Measurements from ENCODE around the gene ACBD6.
A peak's percentile ranks its signal among the peaks of the same experiment; 100 is the strongest.

The ACBD6 gene

DNA sequence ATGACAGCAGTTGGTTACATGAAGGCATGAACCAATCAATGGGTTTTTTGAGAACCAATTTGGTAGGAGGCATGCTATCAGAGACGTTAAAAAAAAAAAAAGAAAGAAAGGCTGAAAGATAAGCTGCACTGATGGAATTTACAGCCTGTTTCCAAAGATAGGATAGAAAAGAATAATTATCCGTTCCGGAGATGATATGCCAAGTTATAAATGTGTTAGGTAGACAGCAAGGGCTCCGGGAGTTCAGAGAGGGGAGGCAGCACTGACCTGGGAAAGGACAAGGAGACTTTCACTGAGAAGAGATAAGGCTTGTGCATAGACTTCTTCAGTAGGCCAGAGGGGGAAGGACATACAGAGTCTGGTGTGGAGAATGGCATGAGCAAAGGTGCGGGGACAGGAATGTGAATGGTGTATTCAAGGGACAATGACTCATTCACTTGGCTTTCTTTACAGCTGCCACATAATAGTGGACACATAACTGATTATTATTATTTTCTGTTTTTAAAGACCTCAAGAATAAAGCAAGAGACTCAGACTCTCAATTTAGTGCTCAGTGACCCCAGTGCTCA is 24.8 kb upstream of the ACBD6 start:
- Histone ChIP-seq H3K4me3 (no peak overlapping the region), H3K27ac (no peak overlapping the region)

DNA sequence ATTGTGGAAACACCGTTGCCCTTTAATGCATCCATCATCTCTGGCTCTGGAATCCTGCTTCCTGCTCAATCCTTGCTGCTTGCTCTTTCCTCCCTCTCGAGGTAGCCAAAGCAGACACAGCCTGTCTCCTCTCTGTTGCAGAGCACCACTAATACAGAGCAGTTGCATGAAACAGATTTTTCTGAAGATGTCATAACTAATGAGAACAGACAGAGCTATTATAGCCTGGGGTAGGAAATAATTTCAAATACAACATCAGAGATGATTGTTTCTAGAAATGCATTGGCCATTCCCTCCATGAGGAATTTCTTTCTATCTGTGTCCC is 23.3 kb upstream of the ACBD6 start:
- Histone ChIP-seq H3K4me3 (no peak overlapping the region), H3K27ac (no peak overlapping the region)

DNA sequence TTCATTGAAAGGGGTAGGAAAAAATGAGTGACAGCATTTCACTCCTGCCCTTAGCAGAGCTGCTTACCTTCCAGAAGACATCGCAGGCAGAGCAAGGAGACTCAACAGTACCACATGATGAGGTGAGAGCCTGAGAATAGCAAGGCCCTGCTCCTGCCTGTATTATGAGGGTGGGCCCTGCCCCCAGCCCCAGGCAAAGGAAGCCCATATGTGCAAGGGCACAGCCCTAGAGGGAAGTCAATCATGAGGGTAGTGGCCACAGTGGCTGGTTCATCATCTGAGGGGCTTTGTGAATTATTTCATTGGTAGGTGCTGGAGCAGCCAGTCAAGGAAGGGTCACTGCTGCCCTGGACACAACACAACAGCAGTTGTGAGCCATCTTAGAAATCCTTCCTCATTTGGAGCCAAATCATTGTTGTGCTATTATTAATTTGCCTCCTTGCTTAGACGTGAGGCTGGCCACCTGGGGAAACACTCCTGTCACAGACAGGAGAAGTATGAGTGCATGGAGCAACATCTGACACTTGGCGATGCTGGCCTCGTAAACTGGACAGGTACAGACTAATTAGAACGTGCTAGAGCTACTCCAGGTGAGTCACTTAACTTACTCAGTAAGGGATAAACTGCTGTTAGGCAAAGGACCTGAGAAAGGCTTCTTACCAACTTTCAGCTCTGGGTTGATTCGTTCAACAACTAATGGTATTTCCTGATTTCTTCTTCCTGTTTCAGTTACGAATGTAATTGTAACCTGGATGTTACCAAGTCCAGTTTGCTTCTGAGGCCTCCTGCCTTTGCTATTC is 22.7 kb upstream of the ACBD6 start:
- Histone ChIP-seq H3K27ac (no peak overlapping the region), H3K4me3 (no peak overlapping the region)

DNA sequence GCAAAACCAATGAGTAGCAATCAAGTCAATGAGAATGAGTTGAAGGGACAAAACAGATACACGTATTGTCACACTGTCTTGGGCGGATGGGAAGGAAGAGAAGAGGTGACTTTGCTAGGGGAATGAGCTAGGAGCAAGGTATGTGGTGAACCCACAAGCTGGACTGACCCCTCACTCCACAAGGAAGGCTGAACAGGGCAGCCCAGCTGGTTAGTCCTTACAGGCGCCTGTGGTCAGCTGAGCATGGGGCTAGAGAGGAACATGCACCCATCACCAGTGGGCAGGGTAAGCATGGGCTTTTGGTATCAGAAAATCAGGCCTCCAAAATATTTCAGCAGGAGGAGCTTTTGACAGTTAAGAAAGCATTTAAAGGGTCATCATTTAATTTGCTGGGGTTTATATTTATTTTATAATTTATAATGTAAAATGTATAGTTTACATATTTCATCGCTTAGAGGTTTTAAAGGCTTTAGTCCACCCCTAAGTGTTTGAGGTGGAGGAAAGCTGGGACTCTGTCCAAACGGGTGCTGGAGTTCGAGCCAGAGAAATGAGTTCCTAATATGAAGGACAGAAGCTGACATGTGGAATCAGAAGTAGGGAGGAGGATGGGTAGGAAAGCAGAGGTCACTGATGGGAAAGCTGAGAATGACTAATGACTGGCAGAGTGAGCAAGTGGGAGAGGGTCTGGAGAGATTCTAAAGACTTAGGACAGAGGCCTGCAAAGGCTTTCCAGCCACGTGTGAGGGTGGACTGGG is 22.0 kb upstream of the ACBD6 start:
- no peak overlapping the region for H3K27ac ChIP-seq
- no peak overlapping the region for H3K4me3 ChIP-seq

DNA sequence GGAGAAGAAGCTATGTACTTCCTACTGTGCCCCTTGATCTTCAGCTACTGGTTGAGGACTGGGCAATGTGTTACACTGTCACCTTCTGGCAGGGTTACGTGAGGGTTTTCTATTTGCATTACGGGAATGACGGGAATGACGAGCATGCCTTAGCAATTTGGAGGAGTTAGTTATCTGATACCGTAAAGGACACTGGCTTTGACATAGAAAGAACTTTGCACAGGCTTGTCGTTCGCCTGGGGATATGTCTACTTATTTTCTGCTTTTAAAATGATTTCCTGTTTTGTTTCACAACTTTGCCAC is 19.8 kb upstream of the ACBD6 start:
- H3K27ac ChIP-seq: no peak overlapping the region
- H3K4me3 ChIP-seq: no peak overlapping the region

DNA sequence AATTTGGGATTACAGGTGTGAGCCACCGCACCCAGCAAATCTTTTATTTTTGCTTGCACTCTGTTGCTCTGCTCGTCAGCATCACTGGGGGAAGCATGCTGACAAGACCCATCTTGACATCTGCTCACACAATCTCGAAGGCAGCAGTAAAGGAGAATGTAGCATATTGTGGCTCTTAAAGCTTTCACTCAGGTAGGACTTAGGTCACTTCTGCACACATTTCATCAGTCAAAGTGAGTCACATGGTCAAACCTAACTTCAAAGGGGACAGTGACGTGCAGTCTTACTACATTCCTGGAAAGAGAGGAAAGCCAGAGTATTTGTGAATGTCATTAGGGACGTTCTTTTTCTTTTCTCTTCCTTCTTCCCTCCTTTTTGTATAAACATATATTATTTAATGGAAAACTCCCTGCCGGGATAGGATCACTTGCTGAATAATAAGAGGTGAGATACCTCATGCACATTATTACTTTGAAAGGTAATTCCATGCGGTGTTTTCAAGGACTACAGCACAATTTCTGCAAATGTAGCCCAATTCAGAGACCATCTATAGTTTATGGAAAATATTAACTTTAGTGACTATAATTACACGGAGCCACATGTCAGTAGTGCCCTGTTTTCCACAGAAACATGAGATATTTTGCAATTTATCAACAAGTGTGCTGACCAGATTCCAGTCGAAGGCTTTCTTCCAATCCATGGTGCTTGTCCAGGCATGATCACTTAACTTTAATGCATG is 19.3 kb upstream of the ACBD6 start:
- Histone ChIP-seq H3K27ac (no peak overlapping the region), H3K4me3 (no peak overlapping the region)

DNA sequence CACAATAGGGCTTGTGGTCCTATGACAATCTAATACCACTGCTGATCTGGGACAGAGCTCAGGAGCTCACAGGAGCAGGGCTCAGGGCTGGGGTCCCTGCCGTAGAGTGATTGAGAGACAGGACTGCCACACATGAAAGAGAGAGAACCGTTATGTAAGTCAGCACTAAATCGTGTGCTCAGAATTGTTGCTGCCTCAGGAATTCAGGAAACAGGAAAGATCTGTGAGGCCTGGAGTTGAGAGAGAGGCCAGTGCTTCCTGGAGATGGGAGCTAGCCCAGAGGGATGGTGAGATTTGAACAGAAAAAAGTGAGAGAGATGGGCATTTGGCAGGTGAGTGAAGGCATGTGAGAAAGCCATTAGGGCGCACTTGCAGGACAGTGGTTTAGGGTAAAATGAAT is 17.5 kb upstream of the ACBD6 start:
- Histone ChIP-seq H3K4me3 (no peak overlapping the region), H3K27ac (no peak overlapping the region)

DNA sequence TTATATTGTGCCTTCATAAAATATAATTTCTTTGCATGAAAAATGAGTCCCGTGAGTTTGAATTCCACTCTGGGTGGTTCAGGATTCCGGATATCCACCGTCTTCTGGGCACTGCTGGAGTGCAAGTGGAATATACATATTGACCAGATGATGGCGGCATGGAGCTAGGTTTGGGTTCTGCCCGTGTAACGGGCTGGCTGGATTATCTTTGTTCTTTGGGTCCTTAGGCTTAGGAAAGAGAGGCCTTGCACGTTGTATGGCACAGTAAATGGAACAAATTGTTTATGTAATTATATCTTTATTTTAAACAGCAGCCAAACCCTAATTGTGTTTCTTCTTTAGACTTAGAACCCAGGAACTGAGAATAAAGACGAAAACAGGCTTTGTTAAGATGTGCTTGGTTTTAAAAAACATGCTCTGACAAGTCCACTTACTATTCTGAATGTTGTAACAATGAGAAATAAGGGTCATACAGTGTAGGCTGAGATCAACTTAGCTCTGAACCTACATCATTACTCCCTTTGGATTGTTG is 13.5 kb upstream of the ACBD6 start:
- H3K27ac ChIP-seq: peak overlapping the region in 2 of 21 experiments; percentile 3 to 67
- H3K4me3 ChIP-seq: no peak overlapping the region

DNA sequence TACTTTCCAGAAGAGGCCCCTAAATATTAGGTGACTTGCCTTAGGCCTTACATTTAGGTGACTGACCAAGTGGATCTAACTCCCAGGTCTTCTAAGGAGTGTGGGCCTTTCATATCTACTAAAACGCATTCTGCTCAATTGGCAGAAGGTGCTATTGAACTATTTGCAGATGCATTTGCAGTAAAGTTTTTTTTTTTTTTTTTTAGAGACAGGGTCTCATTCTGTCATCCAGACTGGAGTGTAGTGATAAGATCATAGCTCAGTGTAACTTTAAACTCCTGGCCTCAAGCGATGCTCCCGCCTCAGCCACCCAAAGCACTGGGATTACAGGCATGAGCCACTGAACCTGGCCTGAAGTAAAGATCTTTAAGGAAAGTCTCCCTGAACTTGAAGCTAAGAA is 13.0 kb upstream of the ACBD6 start:
- no peak overlapping the region for H3K27ac ChIP-seq
- H3K4me3 ChIP-seq: no peak overlapping the region

DNA sequence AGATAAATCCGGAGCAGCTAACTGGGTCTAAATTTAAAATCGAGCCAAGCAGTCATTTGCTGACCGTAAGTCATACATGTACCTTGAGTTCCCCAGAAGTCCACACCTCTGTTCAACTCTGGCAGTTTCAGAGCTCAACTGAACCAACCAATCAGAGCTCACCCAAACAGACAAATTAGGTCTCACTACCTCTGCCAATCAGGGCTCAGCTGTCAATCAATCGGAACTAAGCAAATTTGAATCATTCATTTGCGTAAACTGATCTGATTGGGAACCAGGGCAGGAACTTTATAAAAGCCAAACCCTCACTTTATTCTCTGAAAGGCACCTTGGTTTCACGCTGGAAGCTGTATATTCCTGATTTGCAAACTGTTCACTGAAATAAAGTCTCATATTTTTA is 11.2 kb upstream of the ACBD6 start:
- Histone ChIP-seq H3K27ac (no peak overlapping the region), H3K4me3 (no peak overlapping the region)

DNA sequence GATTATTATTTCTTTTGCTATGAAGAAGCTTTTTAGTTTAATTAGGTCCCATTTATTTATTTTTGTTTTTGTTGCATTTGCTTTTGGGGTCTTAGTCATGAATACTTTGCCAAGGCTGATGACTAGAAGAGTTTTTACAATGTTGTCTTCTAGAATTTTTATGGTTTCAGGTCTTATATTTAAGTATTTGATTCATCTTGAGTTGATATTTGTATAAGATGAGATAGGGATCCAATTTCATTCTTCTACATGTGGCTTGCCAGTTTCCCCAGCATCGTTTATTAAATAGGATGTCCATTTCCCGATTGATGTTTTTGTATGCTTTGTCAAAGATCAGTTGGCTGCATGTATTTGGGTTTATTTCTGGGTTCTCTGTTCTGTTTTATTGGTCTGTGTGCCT is 8.5 kb upstream of the ACBD6 start:
- Histone ChIP-seq H3K4me3 (no peak overlapping the region), H3K27ac (no peak overlapping the region)

DNA sequence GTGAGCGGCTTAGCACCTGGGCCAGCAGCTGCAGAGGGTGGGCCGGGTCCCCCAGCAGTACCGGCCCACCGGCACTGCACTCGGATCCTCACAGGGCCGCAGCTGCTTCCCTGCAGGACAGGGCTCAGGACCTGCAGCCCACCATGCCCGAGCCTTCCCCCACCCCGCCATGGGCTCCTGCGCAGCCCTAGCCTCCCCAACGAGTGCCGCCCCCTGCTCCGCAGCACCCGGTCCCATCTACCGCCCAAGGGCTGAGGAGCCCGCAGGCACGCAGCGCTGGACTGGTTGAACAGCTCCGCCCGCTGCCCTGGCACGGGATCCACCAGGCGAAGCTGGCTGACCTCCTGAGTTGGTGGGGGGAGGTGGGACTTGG is 6.3 kb upstream of the ACBD6 start:
- Histone ChIP-seq H3K4me3 (no peak overlapping the region), H3K27ac (no peak overlapping the region)

DNA sequence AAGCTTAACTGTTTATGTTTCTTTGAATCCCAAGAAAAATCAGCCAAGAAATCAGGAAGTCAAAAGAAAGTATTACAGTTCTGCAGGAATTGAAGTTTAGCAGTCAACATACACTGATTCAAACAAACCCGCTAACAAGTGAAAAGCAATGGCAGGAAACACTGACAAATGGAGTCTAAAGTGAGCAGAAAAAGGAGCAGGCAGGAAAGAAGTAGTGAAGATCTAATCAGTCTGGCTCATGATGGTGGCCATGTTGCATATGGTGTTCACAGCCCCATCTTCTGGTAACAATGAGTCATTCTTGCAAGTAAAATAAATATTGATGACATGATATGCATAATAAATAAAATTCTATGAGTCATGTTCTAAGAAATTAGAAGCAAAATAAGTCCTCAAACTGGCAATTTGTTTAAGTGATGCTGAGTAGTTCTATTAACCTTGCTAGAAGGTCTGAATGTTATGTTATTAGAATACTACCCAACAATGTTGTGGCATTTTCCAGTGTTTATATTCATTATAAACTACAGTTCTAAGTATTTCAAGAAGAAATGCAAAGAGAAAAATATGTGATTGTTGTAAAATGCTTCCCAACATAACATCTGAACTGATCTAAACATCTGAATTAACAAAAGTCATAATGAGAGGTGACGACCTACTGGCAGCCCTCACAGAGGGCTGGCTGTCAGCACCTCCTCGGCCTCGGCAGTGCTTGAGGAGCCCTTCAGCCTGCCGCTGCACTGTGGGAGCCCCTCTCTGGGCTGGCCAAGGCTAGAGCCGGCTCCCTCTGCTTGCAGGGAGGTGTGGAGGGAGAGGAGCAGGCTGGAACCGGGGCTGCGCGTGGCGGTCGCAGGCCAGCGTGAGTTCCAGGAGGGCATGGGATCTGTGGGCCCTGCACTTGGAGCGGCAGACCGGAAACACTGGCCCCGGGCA is 5.7 kb upstream of the ACBD6 start:
- H3K27ac ChIP-seq: no peak overlapping the region
- H3K4me3 ChIP-seq: no peak overlapping the region

DNA sequence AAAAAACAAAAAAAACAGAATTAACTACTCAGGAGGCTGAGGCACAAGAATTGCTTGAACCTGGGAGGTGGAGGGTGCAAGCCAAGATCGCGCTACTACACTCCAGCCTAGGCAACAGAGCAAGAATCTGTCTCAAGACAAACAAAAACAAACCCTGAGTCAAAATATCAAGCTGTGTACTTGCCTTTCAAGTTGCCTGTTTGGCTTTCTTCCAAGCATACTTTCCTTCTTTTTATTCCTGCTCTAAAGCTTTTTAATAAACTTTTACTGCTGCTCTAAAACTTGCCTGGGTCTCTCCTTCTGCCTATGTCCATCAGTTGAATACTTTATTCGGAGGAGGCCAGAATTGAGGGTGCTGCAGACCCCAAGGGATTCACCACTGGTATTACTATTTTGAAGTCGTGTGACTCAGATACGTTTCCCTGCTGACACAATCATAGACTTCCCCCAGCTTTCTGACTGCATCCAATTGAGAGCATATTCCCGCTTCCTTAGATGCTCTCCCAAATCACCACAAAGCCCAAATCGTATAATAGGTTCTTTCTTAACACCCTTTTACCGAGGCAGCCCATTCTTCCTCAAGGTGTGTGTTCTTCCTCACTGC is 3.5 kb upstream of the ACBD6 start:
- no peak overlapping the region for H3K4me3 ChIP-seq
- H3K27ac ChIP-seq: no peak overlapping the region

DNA sequence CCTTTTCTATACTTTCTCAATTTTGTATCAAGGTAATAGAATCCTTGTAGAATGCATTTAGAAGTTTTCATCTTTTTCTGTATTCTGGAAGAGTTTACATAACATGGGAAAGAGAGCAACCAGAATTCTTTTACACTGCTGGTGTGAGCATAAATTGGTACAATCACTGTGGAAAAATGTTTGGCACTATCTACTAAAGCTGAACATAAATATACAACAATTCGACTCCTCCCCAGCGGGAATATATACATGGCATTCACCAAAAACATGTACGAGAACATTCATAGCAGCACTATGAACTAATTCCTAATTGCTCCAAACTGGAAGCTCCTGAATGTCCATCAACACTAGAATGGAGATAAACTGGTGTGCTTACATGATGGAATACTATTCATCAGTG is 1.8 kb upstream of the ACBD6 start:
- H3K4me3 ChIP-seq: no peak overlapping the region
- no peak overlapping the region for H3K27ac ChIP-seq

DNA sequence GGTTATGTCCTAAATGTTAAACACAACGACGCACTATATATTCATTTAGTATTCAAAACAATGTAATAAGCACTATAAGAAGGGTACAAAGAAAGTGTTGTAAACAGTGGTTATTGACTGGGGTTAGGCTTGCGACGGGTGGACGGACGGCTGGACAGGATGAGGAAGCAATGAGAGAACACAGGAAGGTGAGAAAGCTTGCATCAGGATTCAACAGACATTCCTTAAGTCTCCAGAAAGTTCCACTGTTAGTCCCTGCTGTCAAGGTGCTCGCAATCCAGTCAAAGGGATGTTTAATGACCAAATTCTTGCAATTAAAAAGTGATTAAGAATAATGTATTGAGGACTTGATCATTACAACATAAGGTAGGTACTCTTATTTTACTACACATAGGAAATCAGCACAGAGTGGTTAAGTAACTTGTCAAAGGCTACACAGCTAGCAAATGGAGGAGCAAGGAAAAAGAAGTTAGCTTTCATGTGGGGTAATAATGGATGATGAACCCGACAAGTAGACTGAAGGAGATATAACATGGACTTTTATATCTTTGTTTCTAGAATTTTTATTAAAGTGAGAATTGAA is 994 bp upstream of the ACBD6 start:
- H3K27ac ChIP-seq: peak overlapping the region in 20 of 21 experiments; percentile 77 to 97 (median 92)
- H3K4me3 ChIP-seq: peak overlapping the region; percentile 61 to 91 (median 72)

DNA sequence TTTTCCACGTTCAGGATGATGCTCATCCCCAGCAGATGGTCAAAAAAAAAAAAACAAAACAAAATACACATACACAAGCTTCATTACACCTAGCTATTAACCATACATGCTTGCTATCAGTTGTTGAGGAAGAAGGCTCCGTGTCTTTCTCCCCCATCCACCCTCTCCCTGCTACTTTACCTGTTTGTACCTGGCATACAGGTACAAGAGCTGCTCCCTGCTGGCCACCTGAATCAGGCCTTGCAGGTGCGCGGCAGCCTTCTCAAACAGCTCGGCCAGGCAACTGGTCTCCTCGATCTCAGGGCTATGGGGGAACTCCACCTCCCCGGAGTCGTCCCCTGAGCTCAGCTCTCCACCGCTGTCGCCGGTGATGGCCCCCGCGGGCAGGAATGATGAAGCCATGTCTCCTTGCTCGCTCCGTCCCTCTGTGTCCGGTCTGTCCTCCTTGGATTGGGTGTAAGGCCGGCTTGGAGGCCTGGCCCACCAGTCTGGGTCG is 464 bp downstream of the ACBD6 start:
- Histone ChIP-seq H3K4me3 (peak overlapping the region; percentile 61 to 91 (median 72)), H3K27ac (peak overlapping the region; percentile 50 to 97 (median 92))

DNA sequence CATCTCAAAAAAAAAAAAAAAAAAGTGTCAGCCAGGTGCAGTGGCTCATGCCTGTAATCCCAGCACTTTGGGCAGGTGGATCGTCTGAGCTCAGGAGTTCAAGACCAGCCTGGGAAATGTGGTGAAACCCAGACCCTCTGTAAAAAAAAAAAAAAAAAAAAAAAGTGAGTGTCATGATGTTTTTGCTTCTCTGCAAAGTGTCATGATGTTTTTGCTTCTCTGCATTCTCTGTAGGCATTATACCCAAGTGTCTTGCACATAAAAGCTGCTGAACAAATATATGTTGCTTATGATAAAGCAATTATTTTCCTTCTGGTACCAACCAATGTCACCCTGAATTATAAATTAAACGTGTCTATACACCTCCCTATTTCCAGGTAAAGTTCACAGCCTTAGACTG is 1.7 kb downstream of the ACBD6 start:
- Histone ChIP-seq H3K27ac (no peak overlapping the region), H3K4me3 (no peak overlapping the region)

DNA sequence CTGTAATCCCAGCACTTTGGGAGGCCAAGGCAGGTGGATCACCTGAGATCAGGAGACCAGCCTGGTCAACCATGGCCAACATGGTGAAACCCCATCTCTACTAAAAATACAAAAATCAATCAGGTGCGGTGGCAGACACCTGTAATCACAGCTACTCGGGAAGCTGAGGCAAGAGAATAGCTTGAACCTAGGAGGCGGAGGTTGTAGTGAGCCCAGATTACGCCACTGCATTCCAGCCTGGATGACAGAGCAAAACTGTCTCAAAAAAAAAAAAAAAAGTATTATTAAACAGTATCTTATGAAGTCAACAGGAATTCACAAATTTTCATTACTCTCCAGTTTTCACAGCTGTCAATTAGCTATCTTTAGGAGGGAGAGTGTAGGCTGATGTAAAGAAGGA is 3.8 kb downstream of the ACBD6 start:
- Histone ChIP-seq H3K27ac (no peak overlapping the region), H3K4me3 (no peak overlapping the region)

Measured in skin epidermis (tissue), 12 donors.